ENCODE results near the gene CDH13.
A peak's percentile ranks its signal among the peaks of the same experiment; 100 is the strongest.

Gene CDH13

GRCh38 chr16:83830091-83830768, 1203.5 kb downstream of the CDH13 start:
- H3K56ac ChIP-seq (ENCODE audit: low read length), result peak overlapping the region; percentile 30
- no peak overlapping the region for H3K27ac ChIP-seq (ENCODE audit: low read depth, low read length)
- no peak overlapping the region for H4K8ac ChIP-seq (ENCODE audit: low read depth, low read length)
- H3K4me2 ChIP-seq (ENCODE audit: low read length), result no peak overlapping the region
- no peaks in the 10 kb centered on the region for H3K36me3 ChIP-seq (ENCODE audit: control insufficient read depth, insufficient read depth, low read length)
- WGBS (ENCODE audit: extremely low coverage, insufficient coverage, low lambda C conversion rate), result no CpG with 5 or more reads among the region's 33 CpGs
- H2BK5ac ChIP-seq (ENCODE audit: low read length), result no peak overlapping the region
- no peaks in the 10 kb centered on the region for H3K4me1 ChIP-seq (ENCODE audit: control insufficient read depth, low read depth, low read length)
- H4K5ac ChIP-seq (ENCODE audit: low read length), result no peak overlapping the region
- H3K79me1 ChIP-seq (ENCODE audit: low read length), result no peaks in the 10 kb centered on the region
- H2AK5ac ChIP-seq (ENCODE audit: low read length), result no peak overlapping the region
- no peak overlapping the region for H3K4me3 ChIP-seq (ENCODE audit: low read length)
- H2BK15ac ChIP-seq (replicated peaks; ENCODE audit: low read depth), result no peak overlapping the region
- H3K18ac ChIP-seq (ENCODE audit: low read length), result no peak overlapping the region
- H3K27me3 ChIP-seq (ENCODE audit: insufficient read depth, low read length, poor library complexity), result no peaks in the 10 kb centered on the region
- H3K4ac ChIP-seq (ENCODE audit: low read depth, low read length), result no peak overlapping the region
- H3K9ac ChIP-seq (ENCODE audit: low read length), result no peak overlapping the region
- no peak overlapping the region for H2BK120ac ChIP-seq (ENCODE audit: low read depth, low read length)
- H3K23ac ChIP-seq (ENCODE audit: low read length), result no peak overlapping the region
- DNase-seq, result no peak
- no peaks in the 10 kb centered on the region for H3K79me2 ChIP-seq (ENCODE audit: control insufficient read depth, insufficient read depth, low read length)

- no peak overlapping the region for H2BK120ac ChIP-seq (ENCODE audit: low read depth, low read length)
- peak overlapping the region; percentile 51 for H3K56ac ChIP-seq (ENCODE audit: low read length)
- peak overlapping the region; percentile 38 for H2AK5ac ChIP-seq (ENCODE audit: low read length)
- no peaks in the 10 kb centered on the region for H3K4me1 ChIP-seq (ENCODE audit: control insufficient read depth, low read depth, low read length)
- no peak overlapping the region for H3K27ac ChIP-seq (ENCODE audit: low read depth, low read length)
- no CpG with 5 or more reads among the region's 13 CpGs for WGBS (ENCODE audit: extremely low coverage, insufficient coverage, low lambda C conversion rate)
- DNase-seq, result no peak
- H3K27me3 ChIP-seq (ENCODE audit: insufficient read depth, low read length, poor library complexity), result no peaks in the 10 kb centered on the region
- H3K9ac ChIP-seq (ENCODE audit: low read length), result no peak overlapping the region
- no peak overlapping the region for H3K4me3 ChIP-seq (ENCODE audit: low read length)
- no peak overlapping the region for H4K8ac ChIP-seq (ENCODE audit: low read depth, low read length)
- H3K4ac ChIP-seq (ENCODE audit: low read depth, low read length), result no peak overlapping the region
- no peaks in the 10 kb centered on the region for H3K79me2 ChIP-seq (ENCODE audit: control insufficient read depth, insufficient read depth, low read length)
- no peak overlapping the region for H2BK5ac ChIP-seq (ENCODE audit: low read length)
- no peak overlapping the region for H3K18ac ChIP-seq (ENCODE audit: low read length)
- H3K36me3 ChIP-seq (ENCODE audit: control insufficient read depth, insufficient read depth, low read length), result no peaks in the 10 kb centered on the region
- no peak overlapping the region for H3K4me2 ChIP-seq (ENCODE audit: low read length)
- no peaks in the 10 kb centered on the region for H3K79me1 ChIP-seq (ENCODE audit: low read length)
- no peak overlapping the region for H4K5ac ChIP-seq (ENCODE audit: low read length)
- no peak overlapping the region for H2BK15ac ChIP-seq (replicated peaks; ENCODE audit: low read depth)
- H3K23ac ChIP-seq (ENCODE audit: low read length), result no peak overlapping the region
These were observed 1204.1 kb downstream of the CDH13 start for GRCh38 chr16:83830769-83831455.

GRCh38 chr16:83831456-83831987, 1204.8 kb downstream of the CDH13 start:
- Histone ChIP-seq H3K4me3 (ENCODE audit: low read length) (no peak overlapping the region), H3K18ac (ENCODE audit: low read length) (no peak overlapping the region), H3K4me2 (ENCODE audit: low read length) (no peak overlapping the region), H3K27ac (ENCODE audit: low read depth, low read length) (no peak overlapping the region), H3K23ac (ENCODE audit: low read length) (no peak overlapping the region), H3K27me3 (ENCODE audit: insufficient read depth, low read length, poor library complexity) (no peaks in the 10 kb centered on the region), H4K8ac (ENCODE audit: low read depth, low read length) (no peak overlapping the region), H2BK120ac (ENCODE audit: low read depth, low read length) (no peak overlapping the region), H3K9ac (ENCODE audit: low read length) (no peak overlapping the region), H2AK5ac (ENCODE audit: low read length) (no peak overlapping the region), H3K36me3 (ENCODE audit: control insufficient read depth, insufficient read depth, low read length) (no peaks in the 10 kb centered on the region), H3K4me1 (ENCODE audit: control insufficient read depth, low read depth, low read length) (no peaks in the 10 kb centered on the region), H3K79me1 (ENCODE audit: low read length) (no peaks in the 10 kb centered on the region), H3K56ac (ENCODE audit: low read length) (peak overlapping the region; percentile 51), H3K79me2 (ENCODE audit: control insufficient read depth, insufficient read depth, low read length) (no peaks in the 10 kb centered on the region), H4K5ac (ENCODE audit: low read length) (no peak overlapping the region), H2BK5ac (ENCODE audit: low read length) (no peak overlapping the region), H3K4ac (ENCODE audit: low read depth, low read length) (no peak overlapping the region), H2BK15ac (replicated peaks; ENCODE audit: low read depth) (no peak overlapping the region)
- WGBS (ENCODE audit: extremely low coverage, insufficient coverage, low lambda C conversion rate), result no CpG with 5 or more reads among the region's 5 CpGs
- DNase-seq, result peak; percentile 63

- Histone ChIP-seq H3K4me1 (ENCODE audit: control insufficient read depth, low read depth, low read length) (no peaks in the 10 kb centered on the region), H2BK5ac (ENCODE audit: low read length) (no peak overlapping the region), H3K23ac (ENCODE audit: low read length) (no peak overlapping the region), H3K4me2 (ENCODE audit: low read length) (no peak overlapping the region), H3K79me1 (ENCODE audit: low read length) (no peaks in the 10 kb centered on the region), H3K27ac (ENCODE audit: low read depth, low read length) (no peak overlapping the region), H3K4me3 (ENCODE audit: low read length) (no peak overlapping the region), H4K5ac (ENCODE audit: low read length) (no peak overlapping the region), H3K4ac (ENCODE audit: low read depth, low read length) (no peak overlapping the region), H2BK120ac (ENCODE audit: low read depth, low read length) (no peak overlapping the region), H3K56ac (ENCODE audit: low read length) (no peak overlapping the region), H2BK15ac (replicated peaks; ENCODE audit: low read depth) (no peak overlapping the region), H2AK5ac (ENCODE audit: low read length) (no peak overlapping the region), H3K36me3 (ENCODE audit: control insufficient read depth, insufficient read depth, low read length) (no peaks in the 10 kb centered on the region), H3K18ac (ENCODE audit: low read length) (no peak overlapping the region), H4K8ac (ENCODE audit: low read depth, low read length) (no peak overlapping the region), H3K27me3 (ENCODE audit: insufficient read depth, low read length, poor library complexity) (no peaks in the 10 kb centered on the region), H3K9ac (ENCODE audit: low read length) (no peak overlapping the region), H3K79me2 (ENCODE audit: control insufficient read depth, insufficient read depth, low read length) (no peaks in the 10 kb centered on the region)
- no peak for DNase-seq
- WGBS (ENCODE audit: extremely low coverage, insufficient coverage, low lambda C conversion rate), result no CpG with 5 or more reads among the region's 2 CpGs
These were observed 1207.2 kb downstream of the CDH13 start for GRCh38 chr16:83833921-83834320.

- no CpG with 5 or more reads among the region's 10 CpGs for WGBS (ENCODE audit: extremely low coverage, insufficient coverage, low lambda C conversion rate)
- no peak overlapping the region for H3K27ac ChIP-seq (ENCODE audit: low read depth, low read length)
These were observed 1209.1 kb downstream of the CDH13 start for GRCh38 chr16:83835586-83836566.

More at GRCh38 chr16:83835586-83836566, 1209.1 kb downstream of the CDH13 start:
- Histone ChIP-seq H3K4me2 (ENCODE audit: low read length) (no peak overlapping the region), H3K4me1 (ENCODE audit: control insufficient read depth, low read depth, low read length) (peaks cover 2% of the 10 kb centered on the region), H4K8ac (ENCODE audit: low read depth, low read length) (no peak overlapping the region), H3K9ac (ENCODE audit: low read length) (no peak overlapping the region), H2BK15ac (replicated peaks; ENCODE audit: low read depth) (no peak overlapping the region), H3K36me3 (ENCODE audit: control insufficient read depth, insufficient read depth, low read length) (no peaks in the 10 kb centered on the region), H3K56ac (ENCODE audit: low read length) (peak overlapping the region; percentile 27), H3K79me2 (ENCODE audit: control insufficient read depth, insufficient read depth, low read length) (no peaks in the 10 kb centered on the region), H3K23ac (ENCODE audit: low read length) (no peak overlapping the region), H3K27me3 (ENCODE audit: insufficient read depth, low read length, poor library complexity) (no peaks in the 10 kb centered on the region), H2AK5ac (ENCODE audit: low read length) (no peak overlapping the region), H3K4me3 (ENCODE audit: low read length) (no peak overlapping the region), H4K5ac (ENCODE audit: low read length) (peak overlapping the region; percentile 65), H2BK5ac (ENCODE audit: low read length) (peak overlapping the region; percentile 7), H3K18ac (ENCODE audit: low read length) (no peak overlapping the region), H3K4ac (ENCODE audit: low read depth, low read length) (peak overlapping the region; percentile 94), H2BK120ac (ENCODE audit: low read depth, low read length) (peak overlapping the region; percentile 55), H3K79me1 (ENCODE audit: low read length) (no peaks in the 10 kb centered on the region)
- DNase-seq, result no peak

Data from mesendoderm (in vitro differentiated cells).